Left lung (tissue), 10 donors: ENCODE results near the gene OPN5. TPM values are rescaled to one million over a fixed set of nuclear protein-coding genes. Genes with fewer than 3 reads are reported as not detected.
A peak's percentile ranks its signal among the peaks of the same experiment; 100 is the strongest.

Source experiments
- ATAC-seq: fragments of 200-7000 bp; cut with Tn5 transposase; one replicate; pipeline ENCODE4 v1.9.1; 2020; ENCODE audit warnings: moderate library complexity
- DNase-seq, 4 donors: peaks; one replicate each; pipeline ENCODE4 v3.0.0-alpha.2; 2013 to 2020
- H3K27ac ChIP-seq, 2 donors: fragments of 200-600 bp; sonication (generic) in 1 of 2; one replicate each; pipeline versions ENCODE4 v1.5.0 to v1.8.0; 2020 to 2021
- H3K27me3 ChIP-seq, 2 donors: fragments of 200-600 bp; sonication (generic) in 1 of 2; one replicate each; pipeline versions ENCODE4 v1.5.0 to v1.8.0; 2020 to 2021
- H3K36me3 ChIP-seq, 2 donors: fragments of 200-600 bp; sonication (generic) in 1 of 2; one replicate each; pipeline versions ENCODE4 v1.5.0 to v1.8.0; 2020 to 2021
- H3K4me1 ChIP-seq, 2 donors: fragments of 200-600 bp; one replicate each; pipeline ENCODE4 v1.8.0; 2021
- H3K4me3 ChIP-seq, 2 donors: fragments of 200-600 bp; sonication (generic) in 1 of 2; one replicate each; pipeline versions ENCODE4 v1.5.0 to v1.8.0; 2020 to 2021; ENCODE audit warnings: mild to moderate bottlenecking in 1 of 2
- H3K9me3 ChIP-seq, 2 donors: fragments of 200-600 bp; sonication (generic) in 1 of 2; one replicate each; pipeline versions ENCODE4 v1.5.0 to v1.8.0; 2020 to 2021
- intact Hi-C, 2 donors: fragments of 100-400 bp; cut with DNase I; formaldehyde crosslinking; loops; one replicate each; pipeline versions ENCODE4 v1.11.2 to v1.14.2; 2022
- polyA plus RNA-seq, 6 donors: library from polyadenylated mRNA; unstranded; fragments of 120-200 nt; gene quantifications; one replicate each; pipeline ENCODE4 v1.2.1, GENCODE V29; 2013; ENCODE audit not compliant: insufficient read length in 6 of 6
- total RNA-seq, 2 donors: library from RNA; stranded (reverse); fragmentation: NEBNext Ultra II Directional; extraction: Animal tissue kit (Norgen Biotek cat#: 25700); gene quantifications; one replicate each; pipeline ENCODE4 v1.2.1, GENCODE V29; 2021
- TF ChIP-seq, protein P1 (sequence below), 2 donors: fragments of 200-600 bp; sonication (generic) in 1 of 2; IDR thresholded peaks; one replicate each; pipeline versions ENCODE4 v1.5.0 to v1.8.0; 2021; ENCODE audit warnings: antibody characterized with exemption in 2 of 2
- donor health status: DM: no; HTN: yes; CAD: no.
- donor health status: DM: no; HTN: no; CAD: no.

The OPN5 gene
- total and polyA plus RNA-seq, 8 donors: 0.06 TPM; not detected in 5

DNA sequence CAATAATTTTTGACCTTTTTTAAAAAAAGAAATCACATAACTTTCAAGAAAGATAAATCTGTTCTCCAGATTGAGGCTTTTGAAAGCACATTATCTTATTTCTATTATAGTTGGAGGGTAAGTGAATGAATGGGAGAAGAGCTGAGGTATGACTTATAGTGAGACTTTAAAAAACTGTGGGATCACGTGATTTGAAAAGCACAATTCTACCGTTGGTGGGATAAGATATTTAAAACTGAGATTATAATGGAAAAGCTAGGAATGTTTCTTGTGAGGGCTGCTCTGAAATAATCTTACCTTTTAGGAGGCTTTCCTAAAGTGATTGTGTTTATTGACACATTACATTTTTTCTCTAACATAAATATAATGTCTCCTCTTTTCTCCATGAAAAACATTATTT, 9.5 kb upstream of the OPN5 start:
- H3K36me3 ChIP-seq: no peaks in the 10 kb centered on the region
- ATAC-seq: no peak
- DNase-seq: no peak
- H3K9me3 ChIP-seq: no peaks in the 10 kb centered on the region
- no peak overlapping the region for H3K27ac ChIP-seq
- TF ChIP-seq, protein P1, sequence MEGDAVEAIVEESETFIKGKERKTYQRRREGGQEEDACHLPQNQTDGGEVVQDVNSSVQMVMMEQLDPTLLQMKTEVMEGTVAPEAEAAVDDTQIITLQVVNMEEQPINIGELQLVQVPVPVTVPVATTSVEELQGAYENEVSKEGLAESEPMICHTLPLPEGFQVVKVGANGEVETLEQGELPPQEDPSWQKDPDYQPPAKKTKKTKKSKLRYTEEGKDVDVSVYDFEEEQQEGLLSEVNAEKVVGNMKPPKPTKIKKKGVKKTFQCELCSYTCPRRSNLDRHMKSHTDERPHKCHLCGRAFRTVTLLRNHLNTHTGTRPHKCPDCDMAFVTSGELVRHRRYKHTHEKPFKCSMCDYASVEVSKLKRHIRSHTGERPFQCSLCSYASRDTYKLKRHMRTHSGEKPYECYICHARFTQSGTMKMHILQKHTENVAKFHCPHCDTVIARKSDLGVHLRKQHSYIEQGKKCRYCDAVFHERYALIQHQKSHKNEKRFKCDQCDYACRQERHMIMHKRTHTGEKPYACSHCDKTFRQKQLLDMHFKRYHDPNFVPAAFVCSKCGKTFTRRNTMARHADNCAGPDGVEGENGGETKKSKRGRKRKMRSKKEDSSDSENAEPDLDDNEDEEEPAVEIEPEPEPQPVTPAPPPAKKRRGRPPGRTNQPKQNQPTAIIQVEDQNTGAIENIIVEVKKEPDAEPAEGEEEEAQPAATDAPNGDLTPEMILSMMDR (IDR thresholded peaks at IDR 0.05): no peak
- intact Hi-C loops: no loop called here
- H3K4me3 ChIP-seq: no peak overlapping the region
- no peaks in the 10 kb centered on the region for H3K27me3 ChIP-seq
- H3K4me1 ChIP-seq: no peaks in the 10 kb centered on the region

DNA sequence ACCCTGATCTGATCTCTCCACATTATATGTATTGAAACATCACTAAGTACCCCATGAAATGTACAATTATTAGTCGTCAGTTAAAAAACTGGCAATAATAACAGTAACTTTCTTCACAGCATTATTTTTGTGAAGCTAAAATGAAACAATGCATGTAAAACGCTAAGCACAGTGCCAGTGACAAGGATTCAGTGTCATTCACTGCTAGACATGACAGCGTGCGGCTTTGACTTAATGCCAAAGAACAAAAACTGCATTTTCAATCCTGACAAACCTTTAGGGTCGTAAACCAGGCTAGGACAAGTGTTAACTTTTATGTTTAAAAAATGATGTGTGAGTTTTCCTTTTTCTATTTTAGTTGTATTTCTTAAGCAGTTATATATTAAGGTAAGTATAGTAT, 8.8 kb upstream of the OPN5 start:
- H3K4me1 ChIP-seq: no peaks in the 10 kb centered on the region
- no peak overlapping the region for H3K4me3 ChIP-seq
- intact Hi-C loops: no loop called here
- H3K9me3 ChIP-seq: no peaks in the 10 kb centered on the region
- TF ChIP-seq, protein P1 (IDR thresholded peaks at IDR 0.05): no peak
- no peaks in the 10 kb centered on the region for H3K27me3 ChIP-seq
- no peak overlapping the region for H3K27ac ChIP-seq
- ATAC-seq: no peak
- no peak for DNase-seq
- no peaks in the 10 kb centered on the region for H3K36me3 ChIP-seq

DNA sequence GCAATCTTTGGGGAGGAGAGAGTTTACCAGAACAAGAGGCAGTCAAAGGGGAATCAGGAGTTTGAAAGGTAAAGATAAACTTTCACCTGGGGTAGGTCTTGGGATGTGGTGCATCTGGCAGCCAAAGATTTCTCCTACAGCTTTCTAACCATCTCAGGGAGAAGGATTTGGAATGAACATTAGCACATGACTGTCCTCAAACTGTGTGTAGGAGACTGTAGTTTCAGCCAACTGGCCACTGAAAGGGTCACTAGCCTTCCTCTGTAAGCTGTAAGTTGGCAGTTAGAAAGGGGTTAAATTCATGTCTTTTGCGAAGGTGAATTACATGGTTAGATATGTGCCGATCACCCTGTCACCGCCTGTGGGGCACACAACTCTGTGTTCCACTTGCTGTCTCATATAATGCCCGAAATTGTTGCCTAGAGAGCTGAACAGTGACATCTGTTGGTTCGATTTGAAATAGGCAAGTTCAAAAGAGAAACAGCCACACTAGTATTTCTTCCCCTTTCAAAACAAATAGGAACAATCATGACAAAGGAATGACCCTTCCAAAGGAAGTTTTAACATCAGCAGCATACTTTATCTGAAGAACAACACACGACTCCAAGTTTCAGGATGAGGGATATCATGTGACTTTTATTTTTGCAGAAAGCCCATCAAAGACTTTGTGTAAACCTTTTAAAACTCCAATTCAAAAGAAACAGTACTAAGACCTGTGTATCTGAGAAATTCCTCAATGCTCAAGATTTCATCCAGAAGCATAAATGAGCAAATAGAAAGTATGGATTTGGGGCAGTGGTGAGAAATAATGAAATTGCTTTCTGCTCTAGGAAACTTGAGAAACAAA, 1.1 kb upstream of the OPN5 start:
- peaks cover 0 to 6% of the 10 kb centered on the region in 2 donors for H3K4me1 ChIP-seq
- no peaks in the 10 kb centered on the region for H3K27me3 ChIP-seq
- H3K9me3 ChIP-seq: no peaks in the 10 kb centered on the region
- no peak overlapping the region for H3K27ac ChIP-seq
- intact Hi-C loops: loop anchor here in 1 of 2 donors (5.0 kb wide), 1 partner anchor 368 kb away; no protein-coding TSS in a partner anchor
- H3K36me3 ChIP-seq: no peaks in the 10 kb centered on the region
- ATAC-seq (peak; percentile 97), DNase-seq (peak in 2 of 4 donors; percentile 37 to 64)
- no peak overlapping the region for H3K4me3 ChIP-seq
- TF ChIP-seq, protein P1 (IDR thresholded peaks at IDR 0.05): peak; percentile 36 to 56

DNA sequence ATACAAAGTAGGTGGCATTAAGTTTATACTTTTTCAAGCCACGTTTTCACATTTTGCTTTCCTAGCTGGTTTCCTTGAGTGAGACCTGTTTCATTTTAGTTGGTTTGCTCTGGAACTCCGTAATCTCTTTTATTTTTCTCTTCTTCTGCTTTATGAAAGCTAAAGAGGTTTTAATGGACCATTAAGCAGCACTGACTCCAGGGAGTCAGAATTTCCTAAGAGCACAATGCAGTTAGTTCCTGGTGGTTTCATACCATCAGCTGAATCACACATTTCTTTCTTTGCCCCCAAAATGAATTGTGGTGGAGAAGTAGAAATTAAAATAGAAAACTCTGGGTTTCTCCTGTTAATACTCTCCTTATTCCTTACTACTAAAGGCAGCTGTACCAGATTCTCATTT, 3.4 kb downstream of the OPN5 start:
- no peaks in the 10 kb centered on the region for H3K27me3 ChIP-seq
- no peak for ATAC-seq
- no peaks in the 10 kb centered on the region for H3K36me3 ChIP-seq
- no peak overlapping the region for H3K27ac ChIP-seq
- TF ChIP-seq, protein P1 (IDR thresholded peaks at IDR 0.05): no peak
- peaks cover 6% of the 10 kb centered on the region in 2 donors for H3K4me1 ChIP-seq
- no peak overlapping the region for H3K4me3 ChIP-seq
- DNase-seq: no peak
- no peaks in the 10 kb centered on the region for H3K9me3 ChIP-seq
- intact Hi-C loops: no loop called here

DNA sequence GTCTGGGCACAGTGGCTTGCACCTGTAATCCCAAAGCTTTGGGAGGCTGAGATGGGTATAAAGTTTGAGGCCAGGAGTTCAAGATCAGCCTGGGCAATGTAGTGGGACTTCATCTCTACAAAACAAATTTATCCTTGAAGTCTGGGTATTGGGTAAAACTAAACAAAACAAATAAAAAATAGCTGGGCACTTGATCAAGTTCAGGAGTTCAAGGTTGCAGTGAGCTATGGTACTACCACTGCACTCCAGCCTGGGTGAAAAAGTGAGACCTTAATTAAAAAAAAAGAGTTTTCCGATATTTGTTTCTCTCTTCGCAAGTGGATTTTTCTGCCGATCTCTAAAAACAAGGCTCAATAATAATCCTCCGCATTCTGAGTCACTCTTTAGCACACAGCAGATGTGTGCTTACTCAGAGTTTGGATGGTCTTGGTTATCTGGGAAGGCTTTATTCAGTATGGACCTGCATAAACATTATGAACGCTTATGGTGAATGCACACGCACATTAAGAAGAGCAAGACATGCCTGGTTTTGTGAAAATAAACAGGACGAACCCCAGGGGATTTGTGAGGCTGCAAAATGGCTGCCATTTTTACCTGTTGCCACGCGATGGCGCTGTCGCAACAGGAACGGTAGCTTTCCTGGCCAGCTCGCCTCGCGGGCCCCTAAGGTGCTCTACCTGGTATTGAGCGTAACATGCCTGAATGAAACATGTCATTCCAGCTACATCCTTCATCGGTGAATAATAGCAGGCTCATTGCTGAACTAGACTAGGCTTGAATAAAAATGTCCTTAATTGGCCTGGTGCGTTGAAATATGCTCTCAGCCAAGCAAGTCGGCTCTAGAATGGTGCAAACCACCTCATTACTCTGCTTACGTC, 6.0 kb downstream of the OPN5 start:
- DNase-seq: peak; percentile 43 to 81 (median 51)
- peak; percentile 95 for ATAC-seq
- intact Hi-C loops: no loop called here
- no peak overlapping the region for H3K27ac ChIP-seq
- no peak overlapping the region for H3K4me3 ChIP-seq
- H3K4me1 ChIP-seq: peaks cover 0 to 6% of the 10 kb centered on the region in 2 donors
- H3K36me3 ChIP-seq: no peaks in the 10 kb centered on the region
- H3K27me3 ChIP-seq: no peaks in the 10 kb centered on the region
- H3K9me3 ChIP-seq: no peaks in the 10 kb centered on the region
- TF ChIP-seq, protein P1 (IDR thresholded peaks at IDR 0.05): peak; percentile 67 to 97
